Liver (tissue), 9 donors: ENCODE results near the gene IL25. TPM values are rescaled to one million over a fixed set of nuclear protein-coding genes. Genes with fewer than 3 reads are reported as not detected.
A peak's percentile ranks its signal among the peaks of the same experiment; 100 is the strongest.

Experiments
- DNase-seq: peaks from one replicate; pipeline ENCODE4 v3.0.0-alpha.2; 2017; ENCODE audit warnings: low spot score
- H3K27ac ChIP-seq, 2 donors: one replicate each; pipeline ENCODE4 v1.7.0; 2013; ENCODE audit warnings: inconsistent platforms in 2 of 2, low read length in 2 of 2, control low read depth in 1 of 2, low read depth in 1 of 2, mild to moderate bottlenecking in 1 of 2
- H3K27me3 ChIP-seq, 4 donors: one replicate each; pipeline versions ENCODE4 v1.6.1 to v1.7.0; 2013; ENCODE audit warnings: low read length in 3 of 4, inconsistent platforms in 1 of 4, mild to moderate bottlenecking in 1 of 4, moderate library complexity in 1 of 4; ENCODE audit not compliant: control insufficient read depth in 4 of 4, insufficient read depth in 4 of 4
- H3K36me3 ChIP-seq, 4 donors: one replicate each; pipeline versions ENCODE4 v1.6.1 to v1.7.0; 2013; ENCODE audit warnings: low read length in 3 of 4, mild to moderate bottlenecking in 3 of 4, low read depth in 1 of 4, moderate library complexity in 1 of 4; ENCODE audit not compliant: control insufficient read depth in 4 of 4, insufficient read depth in 3 of 4
- H3K4me1 ChIP-seq, 4 donors: one replicate each; pipeline versions ENCODE4 v1.6.1 to v1.7.0; 2013; ENCODE audit warnings: low read length in 3 of 4, mild to moderate bottlenecking in 3 of 4, moderate library complexity in 1 of 4; ENCODE audit not compliant: control insufficient read depth in 4 of 4, insufficient read depth in 4 of 4
- H3K4me3 ChIP-seq, 3 donors: one replicate each; pipeline versions ENCODE4 v1.6.1 to v1.7.0; 2013; ENCODE audit warnings: low read length in 3 of 3, control low read depth in 1 of 3, low read depth in 1 of 3, mild to moderate bottlenecking in 1 of 3
- H3K9ac ChIP-seq, 2 donors: one replicate each; pipeline ENCODE4 v1.7.0; 2013; ENCODE audit warnings: low read length in 2 of 2, mild to moderate bottlenecking in 2 of 2, moderate library complexity in 2 of 2, control low read depth in 1 of 2, low read depth in 1 of 2
- H3K9me3 ChIP-seq, 4 donors: one replicate each; pipeline versions ENCODE4 v1.6.1 to v1.7.0; 2013; ENCODE audit warnings: low read length in 3 of 4; ENCODE audit not compliant: control insufficient read depth in 4 of 4
- ATF3 ChIP-seq: IDR thresholded peaks from 2 replicates; pipeline ENCODE4 v1.6.1; 2016; ENCODE audit warnings: antibody characterized with exemption
- FOXA1 ChIP-seq: IDR thresholded peaks from 2 replicates; pipeline ENCODE4 v1.6.1; 2016; ENCODE audit warnings: antibody characterized with exemption
- GABPA ChIP-seq, 2 donors: IDR thresholded peaks in 1 of 2; conservative IDR thresholded peaks in 1 of 2; 2 replicates each; pipeline ENCODE4 v1.6.1; 2016; ENCODE audit warnings: antibody characterized with exemption in 2 of 2, mild to moderate bottlenecking in 1 of 2, moderate library complexity in 1 of 2
- HNF4A ChIP-seq, 2 donors: conservative IDR thresholded peaks; 2 replicates each; pipeline ENCODE4 v1.6.1; 2016; ENCODE audit warnings: antibody characterized with exemption in 2 of 2, mild to moderate bottlenecking in 2 of 2
- HNF4G ChIP-seq: IDR thresholded peaks from 2 replicates; pipeline ENCODE4 v1.6.1; 2016; ENCODE audit warnings: antibody characterized with exemption
- JUND ChIP-seq, 2 donors: IDR thresholded peaks; 2 replicates each; pipeline ENCODE4 v1.6.1; 2016; ENCODE audit warnings: antibody characterized with exemption in 2 of 2
- RXRA ChIP-seq, 2 donors: IDR thresholded peaks; 2 replicates each; pipeline ENCODE4 v1.6.1; 2017 to 2018; ENCODE audit warnings: antibody characterized with exemption in 2 of 2, mild to moderate bottlenecking in 1 of 2
- TAF1 ChIP-seq: conservative IDR thresholded peaks from 2 replicates; pipeline ENCODE4 v1.6.1; 2016; ENCODE audit warnings: antibody characterized with exemption, mild to moderate bottlenecking
- ZBTB33 ChIP-seq: IDR thresholded peaks from 2 replicates; pipeline ENCODE4 v1.6.1; 2016; ENCODE audit warnings: antibody characterized with exemption
- WGBS: extraction: QIAGEN DNeasy Blood & Tissue Kit; methylation state at CpG from one replicate; pipeline ENCODE4 v1.1.7; 2013; 5-methylcytosine and 5-hydroxymethylcytosine counted together
- polyA plus RNA-seq, 2 donors: library from polyadenylated mRNA; stranded (reverse) in 1 of 2; unstranded in 1 of 2; fragments of 200-250 nt in 1 of 2; fragments of >200 nt in 1 of 2; fragmentation: Nextera tagmentation in 1 of 2; extraction: Ambion mirVana in 1 of 2; gene quantifications; one replicate each; pipeline versions ENCODE4 v1.2.1 to v1.2.3, GENCODE V29; 2013 to 2015
- total RNA-seq, 2 donors: library from RNA; depleted of rRNA; stranded (reverse); fragments of >200 nt; gene quantifications; one replicate each; pipeline ENCODE4 v1.2.3, GENCODE V29; 2014
- donor health status: healthy.
- donor health status: healthy.
- donor health status: healthy.
- donor health status: healthy.
- donor health status: healthy.

Gene IL25
- total and polyA plus RNA-seq, 4 donors: not detected

- DNase-seq: no peak
- H3K27ac ChIP-seq: no peak overlapping the region
- peaks cover 0 to 4% (median 1%) of the 10 kb centered on the region in 4 donors for H3K27me3 ChIP-seq
- no peak overlapping the region for H3K9ac ChIP-seq
- H3K4me1 ChIP-seq: peaks cover 4 to 11% (median 8%) of the 10 kb centered on the region in 4 donors
- no peak overlapping the region for H3K4me3 ChIP-seq
- H3K36me3 ChIP-seq: no peaks in the 10 kb centered on the region
- TF ChIP-seq JUND (IDR thresholded peaks at IDR 0.05): no peak
- no peaks in the 10 kb centered on the region for H3K9me3 ChIP-seq
- 88% methylated on average over 6 of the region's 6 CpGs for WGBS
Measured at GRCh38 chr14:23348297-23348655, 24.3 kb upstream of the IL25 start.

- DNase-seq: no peak
Measured at GRCh38 chr14:23349156-23349845, 23.3 kb upstream of the IL25 start.

GRCh38 chr14:23351681-23352505 lies 20.7 kb upstream of the IL25 start:
- Histone ChIP-seq H3K36me3 (no peaks in the 10 kb centered on the region), H3K4me3 (peak overlapping the region in 2 of 3 donors; percentile 31 to 55), H3K27ac (no peak overlapping the region), H3K27me3 (peaks cover 0 to 11% (median 2%) of the 10 kb centered on the region in 4 donors), H3K9me3 (no peaks in the 10 kb centered on the region), H3K9ac (no peak overlapping the region), H3K4me1 (peaks cover 4 to 11% (median 8%) of the 10 kb centered on the region in 4 donors)
- no peak for DNase-seq
- WGBS: 12% methylated on average over 61 of the region's 61 CpGs
- TF ChIP-seq FOXA1: no peak
- no peak for TF ChIP-seq ZBTB33

More at GRCh38 chr14:23349156-23349845, 23.3 kb upstream of the IL25 start:
- peaks cover 0 to 7% (median 2%) of the 10 kb centered on the region in 4 donors for H3K27me3 ChIP-seq
- TF ChIP-seq TAF1: no peak
- no peak for TF ChIP-seq JUND (IDR thresholded peaks at IDR 0.05)
- TF ChIP-seq RXRA (IDR thresholded peaks at IDR 0.05): no peak
- TF ChIP-seq ATF3: no peak
- no peak for TF ChIP-seq HNF4G
- no peak for TF ChIP-seq HNF4A (conservative IDR thresholded peaks at IDR 0.05)
- TF ChIP-seq GABPA (IDR thresholded peaks at IDR 0.05 in 1 of 2, conservative IDR thresholded peaks at IDR 0.05 in 1 of 2): no peak
- H3K4me1 ChIP-seq: peaks cover 4 to 11% (median 8%) of the 10 kb centered on the region in 4 donors
- H3K9ac ChIP-seq: no peak overlapping the region
- H3K4me3 ChIP-seq: no peak overlapping the region
- no peaks in the 10 kb centered on the region for H3K9me3 ChIP-seq
- no peaks in the 10 kb centered on the region for H3K36me3 ChIP-seq
- no peak overlapping the region for H3K27ac ChIP-seq
- WGBS: 90% methylated on average over 8 of the region's 8 CpGs
